GM12874 (cell line): ENCODE data around the gene RDH12.

ENCODE experiments used
- TF ChIP-seq, protein P1 (sequence below): IDR thresholded peaks from 2 replicates; pipeline ENCODE4 v1.5.1; 2011; ENCODE audit warnings: low read depth, mild to moderate bottlenecking, control low read depth, low read length, moderate library complexity; ENCODE audit not compliant: insufficient read depth

Gene RDH12

GRCh38 chr14:67704484-67705089 is 2.9 kb downstream of the RDH12 start:
- TF ChIP-seq, protein P1, sequence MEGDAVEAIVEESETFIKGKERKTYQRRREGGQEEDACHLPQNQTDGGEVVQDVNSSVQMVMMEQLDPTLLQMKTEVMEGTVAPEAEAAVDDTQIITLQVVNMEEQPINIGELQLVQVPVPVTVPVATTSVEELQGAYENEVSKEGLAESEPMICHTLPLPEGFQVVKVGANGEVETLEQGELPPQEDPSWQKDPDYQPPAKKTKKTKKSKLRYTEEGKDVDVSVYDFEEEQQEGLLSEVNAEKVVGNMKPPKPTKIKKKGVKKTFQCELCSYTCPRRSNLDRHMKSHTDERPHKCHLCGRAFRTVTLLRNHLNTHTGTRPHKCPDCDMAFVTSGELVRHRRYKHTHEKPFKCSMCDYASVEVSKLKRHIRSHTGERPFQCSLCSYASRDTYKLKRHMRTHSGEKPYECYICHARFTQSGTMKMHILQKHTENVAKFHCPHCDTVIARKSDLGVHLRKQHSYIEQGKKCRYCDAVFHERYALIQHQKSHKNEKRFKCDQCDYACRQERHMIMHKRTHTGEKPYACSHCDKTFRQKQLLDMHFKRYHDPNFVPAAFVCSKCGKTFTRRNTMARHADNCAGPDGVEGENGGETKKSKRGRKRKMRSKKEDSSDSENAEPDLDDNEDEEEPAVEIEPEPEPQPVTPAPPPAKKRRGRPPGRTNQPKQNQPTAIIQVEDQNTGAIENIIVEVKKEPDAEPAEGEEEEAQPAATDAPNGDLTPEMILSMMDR, result peak; percentile 72

DNA sequence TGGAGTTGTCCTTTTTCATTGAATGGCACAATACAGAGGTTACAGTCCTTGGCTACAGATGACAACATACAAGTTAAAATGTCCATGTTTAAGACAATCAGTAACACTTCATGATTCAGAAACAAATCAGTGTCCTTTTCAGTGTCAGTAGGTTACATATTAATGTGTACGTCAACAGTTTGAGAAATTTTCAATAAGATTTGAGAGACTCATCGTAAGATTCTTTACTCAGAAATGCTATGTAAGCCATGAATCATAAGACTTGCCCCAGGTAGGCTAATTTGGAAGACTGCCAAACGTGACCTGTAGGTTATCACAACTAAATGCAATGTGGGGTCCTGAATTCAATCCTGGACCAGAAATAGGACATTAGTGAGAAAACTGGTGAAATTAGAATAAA is 3.5 kb downstream of the RDH12 start:
- TF ChIP-seq, protein P1, result no peak

GRCh38 chr14:67710209-67710608 is 8.5 kb downstream of the RDH12 start:
- TF ChIP-seq, protein P1, result no peak

DNA sequence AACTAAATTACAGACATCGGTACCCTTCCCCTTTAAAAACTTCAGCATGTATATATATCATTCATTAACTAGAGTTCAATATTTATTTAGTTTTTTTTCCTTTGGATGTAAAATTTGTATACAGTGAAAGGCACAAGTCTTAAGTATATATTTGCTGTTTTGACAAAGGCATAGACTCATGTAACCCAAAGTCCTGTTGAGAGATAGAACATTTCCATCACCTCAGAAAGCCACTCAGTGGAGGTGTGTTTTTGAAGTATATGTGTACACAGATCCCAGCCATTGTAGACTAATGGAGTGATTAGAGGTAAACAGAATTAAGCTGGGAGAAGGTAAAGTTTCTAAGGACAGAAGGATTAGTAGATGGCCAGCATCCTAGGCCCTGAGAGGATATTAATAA is 15.4 kb downstream of the RDH12 start:
- TF ChIP-seq, protein P1, result no peak

DNA sequence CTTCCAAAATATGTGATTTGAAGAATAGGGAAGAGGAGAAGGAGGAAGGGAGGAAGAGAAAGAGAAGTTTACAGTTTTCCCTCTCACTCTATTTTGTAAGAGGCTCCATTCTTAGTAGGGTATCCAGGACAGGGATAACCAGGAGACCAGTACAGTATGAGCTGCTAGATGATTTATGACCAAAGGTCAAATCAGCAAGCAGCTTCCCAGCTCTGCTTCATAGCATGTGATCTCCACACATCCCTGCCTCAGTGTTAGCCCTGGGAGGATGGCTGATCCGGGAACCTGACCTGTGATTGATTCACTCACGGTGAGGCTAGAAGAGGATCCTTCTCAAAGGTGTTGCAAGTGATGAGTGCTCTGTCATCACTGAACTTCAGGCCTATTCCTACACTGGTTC is 16.6 kb downstream of the RDH12 start:
- TF ChIP-seq, protein P1, result no peak

DNA sequence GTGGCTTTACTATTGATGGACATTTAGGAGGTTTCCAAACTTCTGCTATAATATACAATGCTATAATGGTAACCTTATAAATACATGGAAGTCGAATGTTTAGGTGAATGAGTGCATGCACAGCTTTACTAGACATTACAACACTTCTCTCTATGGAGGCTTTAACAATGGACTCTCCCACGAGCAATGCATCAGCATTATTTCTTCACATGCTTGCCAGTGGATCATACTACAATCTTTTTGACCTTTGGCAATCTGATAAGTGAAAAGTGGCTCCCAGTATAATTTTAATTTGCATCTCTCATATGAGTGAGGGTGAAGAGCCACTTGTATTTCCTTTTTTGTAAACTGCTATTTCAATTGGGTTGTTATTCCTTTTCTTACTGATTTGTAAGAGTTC is 18.2 kb downstream of the RDH12 start:
- TF ChIP-seq, protein P1, result no peak

GRCh38 chr14:67721875-67722274 is 20.2 kb downstream of the RDH12 start:
- TF ChIP-seq, protein P1, result no peak
